ENCODE measurements around the gene NXNL2. TPM values are rescaled to one million over a fixed set of nuclear protein-coding genes. Genes with fewer than 3 reads are reported as not detected.

The NXNL2 gene
- total RNA-seq, 2 experiments from 2014 or later = not detected

DNA sequence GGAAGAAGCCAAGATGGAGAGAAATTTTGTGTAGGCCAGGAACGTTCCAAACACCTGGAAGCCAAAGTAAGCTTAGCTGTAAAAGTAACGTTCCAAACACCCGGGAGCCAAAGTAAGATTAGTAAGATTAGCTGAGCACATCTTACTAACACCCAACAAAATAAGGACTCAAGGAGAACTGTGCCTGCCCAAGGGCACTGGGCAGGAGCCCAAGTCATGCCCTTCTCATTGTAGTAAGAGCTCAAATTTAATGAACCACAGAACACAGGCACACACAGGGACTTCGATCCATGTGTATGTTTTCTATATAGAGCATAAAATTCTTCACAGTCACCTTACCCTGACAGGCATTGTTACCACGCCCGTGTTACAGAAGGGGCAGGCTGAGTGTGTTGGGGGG is 36.1 kb upstream of the NXNL2 start:
- CTCF ChIA-PET (ENCODE audit: unreplicated experiment) = no interaction called here
- no TSS peak for BruUV-seq (replicated peaks)

DNA sequence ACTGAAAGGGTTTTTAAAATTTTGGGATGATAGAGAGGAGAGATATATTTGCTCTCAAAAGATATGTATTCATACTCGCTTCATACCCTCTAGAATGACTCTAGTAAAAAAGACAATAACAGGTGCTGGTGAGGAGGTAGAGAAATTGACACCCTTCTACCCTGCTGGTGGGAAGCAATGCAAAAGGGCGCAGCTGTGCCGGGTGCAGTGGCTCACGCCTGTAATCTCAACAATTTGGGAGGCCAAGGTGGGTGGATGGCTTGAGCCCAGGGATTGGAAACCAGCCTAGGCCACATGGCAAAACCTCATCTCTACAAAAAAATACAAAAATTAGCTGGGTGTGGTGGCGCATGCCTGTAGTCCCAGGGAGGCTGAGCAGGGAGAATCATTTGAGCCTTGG is 33.9 kb upstream of the NXNL2 start:
- H2AFZ ChIP-seq (ENCODE audit: low read length) = no peak overlapping the region
- H3K27ac ChIP-seq (ENCODE audit: low read depth, low read length, poor library complexity, severe bottlenecking) = no peak overlapping the region
- no peak for DNase-seq (ENCODE audit: low spot score)
- BruUV-seq (replicated peaks) = no TSS peak
- no peaks in the 10 kb centered on the region for H3K79me2 ChIP-seq (ENCODE audit: insufficient read depth, low read depth, low read length)
- TF ChIP-seq CTCF (conservative IDR thresholded peaks at IDR 0.05; ENCODE audit: low read length) = no peak
- no peak for TF ChIP-seq EZH2phosphoT487 (IDR thresholded peaks at IDR 0.05; ENCODE audit: borderline replicate concordance, low read depth, low read length)
- H3K4me2 ChIP-seq (ENCODE audit: low read length) = no peak overlapping the region
- no peak overlapping the region for H3K4me3 ChIP-seq (ENCODE audit: low read depth, low read length, poor library complexity, severe bottlenecking)
- no peaks in the 10 kb centered on the region for H3K36me3 ChIP-seq (ENCODE audit: insufficient read depth, low read length)
- intact Hi-C loops (cut with micrococcal nuclease; ENCODE audit: unreplicated experiment) = no loop called here
- POLR2A ChIA-PET = no interaction called here
- CTCF ChIA-PET (ENCODE audit: unreplicated experiment) = no interaction called here
- H4K20me1 ChIP-seq (ENCODE audit: insufficient read depth, low read length) = no peaks in the 10 kb centered on the region
- H3K4me1 ChIP-seq (ENCODE audit: insufficient read depth, low read length, poor library complexity, severe bottlenecking) = no peaks in the 10 kb centered on the region
- H3K9me2 ChIP-seq (ENCODE audit: insufficient read depth, low read length) = no peaks in the 10 kb centered on the region
- H3K9me3 ChIP-seq (ENCODE audit: low read length) = no peaks in the 10 kb centered on the region

More for the DNA sequence above, 36.1 kb upstream of the NXNL2 start:
- Histone ChIP-seq H3K4me3 (ENCODE audit: low read depth, low read length, poor library complexity, severe bottlenecking) (no peak overlapping the region), H3K36me3 (ENCODE audit: insufficient read depth, low read length) (no peaks in the 10 kb centered on the region), H3K4me1 (ENCODE audit: insufficient read depth, low read length, poor library complexity, severe bottlenecking) (no peaks in the 10 kb centered on the region), H3K4me2 (ENCODE audit: low read length) (no peak overlapping the region), H3K27ac (ENCODE audit: low read depth, low read length, poor library complexity, severe bottlenecking) (no peak overlapping the region), H3K9me3 (ENCODE audit: low read length) (no peaks in the 10 kb centered on the region), H2AFZ (ENCODE audit: low read length) (no peak overlapping the region), H3K9me2 (ENCODE audit: insufficient read depth, low read length) (no peaks in the 10 kb centered on the region), H3K79me2 (ENCODE audit: insufficient read depth, low read depth, low read length) (no peaks in the 10 kb centered on the region), H4K20me1 (ENCODE audit: insufficient read depth, low read length) (no peaks in the 10 kb centered on the region)
- no peak for DNase-seq (ENCODE audit: low spot score)
- TF ChIP-seq CTCF (conservative IDR thresholded peaks at IDR 0.05; ENCODE audit: low read length) (no peak), EZH2phosphoT487 (IDR thresholded peaks at IDR 0.05; ENCODE audit: borderline replicate concordance, low read depth, low read length) (no peak)
- POLR2A ChIA-PET = interaction anchor here (0.7 to 1.0 kb wide), 2 partner anchors 10 to 11 kb away, joined by 3 to 6 read pairs; no protein-coding TSS in a partner anchor
- intact Hi-C loops (cut with micrococcal nuclease; ENCODE audit: unreplicated experiment) = no loop called here

GRCh38 chr9:88502552-88503034 is 32.4 kb upstream of the NXNL2 start:
- Histone ChIP-seq H4K20me1 (ENCODE audit: insufficient read depth, low read length) (no peaks in the 10 kb centered on the region), H3K4me3 (ENCODE audit: low read depth, low read length, poor library complexity, severe bottlenecking) (no peak overlapping the region), H3K9me2 (ENCODE audit: insufficient read depth, low read length) (no peaks in the 10 kb centered on the region), H3K36me3 (ENCODE audit: insufficient read depth, low read length) (no peaks in the 10 kb centered on the region), H3K9me3 (ENCODE audit: low read length) (no peaks in the 10 kb centered on the region), H3K4me1 (ENCODE audit: insufficient read depth, low read length, poor library complexity, severe bottlenecking) (no peaks in the 10 kb centered on the region), H3K79me2 (ENCODE audit: insufficient read depth, low read depth, low read length) (no peaks in the 10 kb centered on the region), H3K27ac (ENCODE audit: low read depth, low read length, poor library complexity, severe bottlenecking) (no peak overlapping the region), H3K4me2 (ENCODE audit: low read length) (no peak overlapping the region), H2AFZ (ENCODE audit: low read length) (no peak overlapping the region)
- BruUV-seq (replicated peaks) = no TSS peak
- intact Hi-C loops (cut with micrococcal nuclease; ENCODE audit: unreplicated experiment) = no loop called here
- ChIA-PET CTCF (ENCODE audit: unreplicated experiment) (no interaction called here), POLR2A (no interaction called here)
- TF ChIP-seq EZH2phosphoT487 (IDR thresholded peaks at IDR 0.05; ENCODE audit: borderline replicate concordance, low read depth, low read length) = no peak
- no peak for TF ChIP-seq CTCF (conservative IDR thresholded peaks at IDR 0.05; ENCODE audit: low read length)
- DNase-seq (ENCODE audit: low spot score) = no peak

Data from OCI-LY7 (cell line).